GM21528 (cell line): ENCODE data around the gene TCEA3.

Experiments
- ATAC-seq: cut with Tn5 transposase; IDR thresholded peaks from one replicate; pipeline ENCODE4 v1.9.1; 2021; ENCODE audit warnings: mild to moderate bottlenecking, moderate library complexity; ENCODE audit not compliant: unreplicated experiment, low FRiP score

Gene TCEA3

DNA sequence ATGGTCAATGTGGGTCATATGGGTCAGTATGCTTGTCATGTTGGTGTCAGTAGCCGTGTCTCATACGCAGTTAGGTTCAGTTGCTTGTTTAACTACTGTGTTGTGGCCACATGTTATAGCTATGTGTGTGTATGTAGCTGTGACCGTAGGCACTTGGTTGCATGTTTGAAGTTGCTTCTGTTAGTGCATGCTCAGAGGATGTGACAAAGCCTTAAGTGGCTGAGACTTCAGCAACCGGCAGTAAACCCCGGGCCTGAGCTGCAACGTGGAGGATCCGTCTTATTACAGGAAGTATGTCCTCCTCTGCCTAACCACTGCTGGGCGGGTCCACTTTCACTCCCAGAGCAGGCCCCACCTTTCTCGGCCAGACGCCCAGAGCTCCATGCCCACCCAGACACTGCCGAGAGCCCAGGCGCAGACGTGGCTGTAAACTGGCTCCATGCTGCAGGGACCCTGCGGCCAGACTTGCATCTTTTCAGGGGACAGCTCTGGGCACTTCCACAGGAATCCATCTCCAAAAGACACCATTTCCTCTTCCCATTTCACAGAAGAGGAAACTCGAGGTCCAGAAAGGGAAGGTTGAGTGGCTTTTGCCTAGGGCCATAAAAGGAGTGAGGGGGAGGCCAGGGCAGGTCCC, 2.2 kb downstream of the TCEA3 start:
- ATAC-seq, result no peak

DNA sequence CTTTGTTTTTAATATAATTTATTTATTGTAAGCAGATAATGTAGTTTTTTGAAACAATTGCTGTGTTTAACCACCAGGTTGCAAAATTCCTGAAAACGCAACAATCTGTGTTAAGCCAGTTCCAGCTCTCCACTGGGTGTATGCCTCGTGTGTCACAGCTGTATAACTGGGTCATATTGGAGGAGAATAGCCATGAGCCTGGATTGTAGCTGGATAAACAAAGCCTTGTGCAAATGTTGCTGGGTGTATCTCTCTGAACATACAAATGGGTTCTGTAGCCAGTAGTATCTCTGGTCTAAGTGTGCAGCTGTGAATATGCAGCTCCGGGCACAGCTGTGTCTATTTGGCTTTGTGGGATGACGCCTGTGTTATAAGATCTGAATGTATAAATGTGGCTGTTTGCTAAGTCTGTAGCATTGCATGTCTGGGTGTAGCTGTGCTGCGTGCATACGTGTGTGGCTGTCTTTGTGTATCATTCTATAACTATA, 2.8 kb downstream of the TCEA3 start:
- ATAC-seq, result no peak

DNA sequence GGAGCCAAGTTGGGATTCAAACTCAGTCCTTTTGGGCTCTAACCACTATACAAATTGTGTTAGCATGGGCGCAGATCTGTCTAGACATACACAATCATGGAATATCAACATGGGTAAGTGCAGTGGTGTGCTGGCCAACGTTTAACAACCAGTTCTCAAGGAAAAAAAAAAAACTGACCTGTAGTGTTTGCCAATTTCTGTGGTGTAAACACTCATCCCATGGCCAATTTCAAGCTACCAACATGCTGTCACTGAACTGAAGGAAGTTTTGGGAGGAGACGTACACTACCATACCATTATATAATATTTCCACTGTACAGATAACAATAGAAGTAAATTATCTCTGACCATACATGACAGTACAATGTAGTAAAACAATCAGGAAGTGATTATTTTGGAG, 3.2 kb downstream of the TCEA3 start:
- no peak for ATAC-seq

DNA sequence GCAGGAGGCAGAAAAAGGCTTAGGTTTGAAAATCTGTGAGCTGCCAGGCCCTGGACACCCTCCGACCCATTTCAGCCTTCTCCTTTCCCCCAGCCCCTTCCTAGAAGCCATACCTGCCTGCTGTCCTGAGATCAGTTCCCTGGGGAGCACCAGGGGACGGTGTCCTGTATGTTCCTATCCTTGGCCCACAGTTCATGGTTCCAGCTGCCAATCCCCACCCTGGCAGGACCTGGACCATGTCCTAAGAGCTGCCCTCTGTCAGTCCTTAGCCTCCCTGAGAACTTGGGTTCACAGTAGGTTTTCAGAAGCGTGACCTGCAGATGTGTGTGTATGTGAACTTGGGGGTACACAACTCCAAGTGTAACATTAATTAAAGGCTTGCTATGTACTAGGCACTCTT, 3.8 kb downstream of the TCEA3 start:
- no peak for ATAC-seq

DNA sequence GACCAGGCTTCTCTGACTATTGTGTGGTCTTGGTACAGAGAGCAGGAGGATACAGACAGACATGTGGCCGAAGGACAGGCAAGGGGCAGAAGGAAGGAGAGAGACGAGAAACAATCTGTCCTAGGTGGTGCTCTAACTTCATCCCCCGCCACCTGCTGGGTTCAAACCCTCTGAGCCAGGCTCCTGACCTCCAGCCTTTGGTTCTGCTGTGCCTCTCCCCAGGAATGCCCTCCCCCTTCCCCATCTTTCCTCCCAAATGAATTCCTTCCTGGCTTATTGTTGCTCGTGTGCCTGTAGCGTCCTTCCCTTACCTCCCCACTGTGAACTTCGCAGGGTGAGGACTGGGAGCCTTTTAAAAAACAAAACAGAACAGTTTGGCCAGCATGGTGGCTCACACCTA, 5.4 kb downstream of the TCEA3 start:
- no peak for ATAC-seq

DNA sequence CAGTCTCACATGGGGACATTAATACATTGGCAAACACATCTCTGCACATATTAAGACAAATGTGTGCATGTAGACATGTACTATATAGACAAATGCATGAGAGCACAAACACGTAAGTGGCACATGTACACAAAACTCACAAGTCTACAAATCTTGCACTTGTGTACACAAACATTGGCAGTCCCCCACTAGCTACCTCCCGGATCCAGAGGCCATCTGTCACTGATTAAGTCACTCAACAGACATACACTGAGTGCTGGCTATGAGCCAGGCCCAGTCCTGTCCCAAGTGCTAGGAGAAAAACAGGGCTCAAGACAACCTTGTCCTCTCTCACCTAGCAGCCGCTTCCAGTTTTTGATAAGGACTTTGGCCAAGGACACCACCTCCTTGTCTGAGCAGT, 7.0 kb downstream of the TCEA3 start:
- no peak for ATAC-seq

DNA sequence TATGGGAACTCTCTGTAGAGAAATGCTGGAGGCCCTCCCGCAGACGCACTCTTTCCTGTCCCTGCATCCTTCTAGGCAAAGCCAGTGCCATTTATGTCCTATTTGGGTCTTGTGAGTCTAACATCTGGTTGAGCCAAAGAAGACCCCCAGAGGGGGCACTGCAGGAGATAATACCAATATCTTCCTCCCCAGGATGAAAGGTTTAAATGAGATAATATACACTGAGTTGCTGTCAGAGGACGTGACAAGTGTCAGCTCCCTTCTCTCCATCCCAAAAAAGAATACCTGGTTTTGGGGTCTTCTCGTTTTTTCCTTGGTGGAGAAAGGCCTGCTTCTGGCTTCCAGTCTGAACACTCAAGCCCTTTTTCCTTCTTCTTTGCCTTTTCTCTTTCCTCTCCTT, 7.6 kb downstream of the TCEA3 start:
- no peak for ATAC-seq

DNA sequence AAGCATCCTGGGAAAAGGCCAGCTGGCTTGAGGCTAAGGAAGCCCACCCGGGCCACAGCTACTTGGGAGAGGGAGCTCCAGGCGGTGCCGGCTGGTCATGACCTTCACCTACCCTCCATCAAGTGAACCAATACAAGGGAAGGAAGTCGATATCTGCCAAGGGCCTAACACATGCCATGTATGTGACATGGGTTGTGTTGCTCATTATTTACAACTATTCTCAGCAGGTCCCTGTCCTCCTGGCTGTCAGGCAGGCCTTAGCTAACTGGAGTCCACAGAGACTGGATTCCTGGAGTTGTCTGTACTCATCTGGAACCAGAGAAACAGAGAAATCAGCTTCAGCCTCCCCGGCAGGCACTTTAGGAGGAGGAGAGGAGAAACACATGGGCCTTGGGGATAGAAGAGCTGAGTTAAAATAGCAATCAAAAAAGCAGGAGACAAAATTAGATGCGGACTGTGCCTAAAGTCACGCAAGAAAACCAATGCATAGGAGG, 15.7 kb downstream of the TCEA3 start:
- ATAC-seq, result no peak

DNA sequence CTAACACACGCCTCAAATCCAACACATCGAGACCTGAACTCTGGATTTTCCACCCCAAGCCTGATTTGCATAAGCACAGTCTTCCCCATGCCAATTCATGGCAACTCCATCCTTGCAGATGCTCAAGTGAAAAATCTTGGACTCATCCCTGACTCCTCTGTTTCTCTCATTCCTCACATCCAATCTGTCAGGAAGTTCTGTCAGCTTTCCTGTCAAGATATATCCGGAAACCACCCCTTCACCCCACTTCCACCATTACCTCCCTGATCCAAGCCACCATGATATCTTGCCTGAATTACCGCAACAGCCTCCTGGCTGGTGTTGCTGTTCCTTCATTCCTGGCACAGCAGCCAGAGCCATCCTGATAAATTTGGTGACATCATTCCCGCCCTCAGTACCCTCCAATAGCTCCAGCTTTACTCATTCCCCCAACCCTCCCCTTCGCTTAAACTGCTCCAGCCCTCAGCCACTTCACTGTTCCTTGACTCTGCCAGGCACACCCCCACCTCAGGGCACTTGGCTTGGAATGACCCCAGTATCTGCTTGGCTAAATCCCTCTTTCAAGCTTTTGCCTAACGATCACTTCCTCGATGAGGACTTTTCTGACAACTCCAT, 17.4 kb downstream of the TCEA3 start:
- no peak for ATAC-seq

DNA sequence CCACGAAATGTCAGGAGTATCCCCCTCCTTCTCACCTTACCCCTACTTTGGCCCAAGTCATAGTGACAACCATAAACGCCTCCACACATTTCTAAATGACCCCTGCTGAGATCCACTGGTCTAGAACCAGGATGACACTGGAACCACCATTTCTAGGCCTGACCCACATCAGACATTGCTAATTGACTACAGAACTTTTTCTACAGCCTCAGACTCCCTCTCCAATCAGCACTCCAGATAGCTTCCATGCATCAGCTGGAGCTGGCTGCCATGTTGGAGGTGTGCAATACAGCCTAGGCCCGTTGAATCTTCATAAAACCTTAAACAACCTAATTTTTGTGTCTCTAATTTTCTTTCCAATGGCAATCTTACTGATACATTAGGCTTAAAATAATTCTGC, 18.6 kb downstream of the TCEA3 start:
- ATAC-seq, result no peak

DNA sequence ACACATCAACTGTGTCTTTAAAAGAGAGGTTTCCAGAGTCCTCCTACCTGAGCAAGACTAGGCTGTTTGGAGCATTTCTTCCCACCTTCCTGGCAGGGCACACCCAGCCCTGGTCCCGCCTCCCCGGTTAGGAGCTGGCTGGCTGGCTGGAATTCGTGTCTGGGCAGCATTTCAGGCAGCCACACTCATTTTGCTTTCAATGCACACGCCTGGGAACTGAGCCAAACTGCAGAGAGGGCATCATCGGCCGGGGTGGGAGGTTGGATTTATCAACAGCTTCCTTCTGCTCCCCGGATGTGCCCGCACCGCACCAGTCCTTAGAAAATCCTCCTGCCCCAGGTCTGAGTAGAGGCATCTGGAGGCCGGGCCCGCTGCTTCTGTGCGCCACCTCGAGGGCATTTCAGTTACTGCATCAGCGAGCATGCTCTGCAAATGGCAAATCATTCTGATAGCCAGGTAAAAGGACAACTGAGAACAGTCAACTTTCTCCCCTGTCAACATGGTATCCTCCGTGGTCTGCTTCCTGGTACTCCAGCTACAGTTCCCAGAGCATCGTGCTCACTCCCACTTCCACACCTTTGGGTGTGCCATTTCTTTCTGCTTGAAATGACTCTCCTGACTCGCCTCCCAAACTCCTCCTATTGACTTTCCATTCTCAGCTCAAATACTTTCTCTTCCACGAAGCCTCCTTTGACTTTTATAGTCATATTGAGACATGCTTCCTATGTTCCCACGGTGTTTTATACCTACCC, 20.6 kb downstream of the TCEA3 start:
- ATAC-seq, result no peak

DNA sequence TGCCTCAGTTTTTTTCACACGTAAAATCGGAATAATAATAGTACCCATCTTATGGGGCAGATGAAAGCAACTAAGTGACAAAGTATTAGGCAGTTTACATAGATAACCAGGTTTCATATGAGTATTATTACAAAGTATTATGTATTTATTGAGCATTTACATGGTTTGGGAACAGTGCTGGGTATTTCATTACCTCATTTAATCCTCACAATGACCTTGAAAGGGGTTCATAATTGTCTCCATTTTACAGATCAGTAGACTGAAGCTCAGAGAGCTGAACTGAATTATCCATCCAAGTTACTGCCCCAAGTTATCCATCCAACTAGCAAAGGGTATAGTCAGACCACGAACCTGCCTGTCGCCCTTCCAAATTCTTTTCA, 21.2 kb downstream of the TCEA3 start:
- ATAC-seq, result no peak

DNA sequence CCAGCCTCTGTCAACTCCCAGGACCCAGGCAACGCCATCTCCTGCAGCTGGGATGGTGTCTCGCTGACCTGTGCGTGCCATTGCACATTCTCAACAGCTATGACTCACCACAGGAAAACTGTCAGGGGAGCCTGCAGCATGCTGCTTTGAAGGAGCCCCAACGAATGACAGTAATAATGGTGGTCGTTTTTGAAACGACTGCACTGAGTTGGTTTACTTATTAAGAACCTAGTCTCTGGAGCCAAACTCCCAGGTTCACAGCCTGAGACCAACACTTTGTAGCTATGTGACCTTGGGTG, 21.6 kb downstream of the TCEA3 start:
- no peak for ATAC-seq

DNA sequence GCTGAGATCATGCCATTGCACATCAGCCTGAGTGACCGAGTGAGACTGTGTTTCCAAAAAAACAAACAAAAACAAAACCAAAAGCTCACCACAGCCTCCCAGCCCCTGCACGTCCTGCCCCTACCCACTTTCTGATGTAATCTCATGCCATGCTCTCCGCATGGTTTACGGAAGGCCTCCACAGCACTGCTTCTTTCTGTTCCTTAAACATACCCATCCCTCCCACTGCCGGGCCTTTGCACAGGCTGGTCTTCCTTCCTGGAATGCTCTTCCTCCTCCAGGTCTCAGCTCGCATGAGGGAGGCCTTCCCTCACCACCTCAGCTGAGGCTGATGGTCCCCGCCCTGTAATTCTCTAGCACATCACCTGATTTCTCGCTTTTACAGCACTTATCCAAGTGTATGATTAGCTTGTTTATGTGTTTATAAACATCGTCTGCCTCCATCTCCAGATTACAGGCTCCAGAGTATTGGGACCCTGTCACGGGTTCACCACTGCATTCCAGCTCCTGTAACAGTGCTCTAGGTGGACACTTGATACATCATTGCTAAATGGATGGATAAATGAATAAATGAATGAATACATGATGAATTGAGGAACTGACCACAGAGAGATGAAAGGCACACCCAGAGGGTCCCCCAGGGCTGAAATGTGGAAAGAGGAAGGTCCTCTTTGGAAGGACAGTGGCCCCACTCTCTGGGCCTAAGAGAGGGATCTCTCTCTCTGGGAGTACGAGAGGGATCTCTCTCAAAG, 22.1 kb downstream of the TCEA3 start:
- no peak for ATAC-seq

DNA sequence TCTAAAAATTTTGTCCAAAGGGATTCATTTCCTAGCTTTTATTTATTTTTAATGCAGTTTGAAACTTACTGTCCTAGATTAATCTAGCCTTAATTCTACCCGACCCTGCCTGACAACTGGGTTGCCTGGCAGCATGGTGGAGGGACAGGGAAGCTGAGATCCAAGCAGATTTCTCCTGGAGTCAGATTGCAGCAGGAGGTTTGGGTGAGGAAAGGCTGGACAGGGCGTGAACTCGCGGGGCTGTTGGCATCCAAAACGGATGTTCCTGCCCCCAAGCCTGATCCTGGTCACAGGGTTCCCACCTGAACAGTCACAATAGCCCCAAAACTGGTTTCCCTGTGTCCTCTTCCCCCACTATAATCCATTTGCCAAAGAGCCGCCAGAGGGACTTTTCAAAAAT, 23.2 kb downstream of the TCEA3 start:
- ATAC-seq, result no peak

DNA sequence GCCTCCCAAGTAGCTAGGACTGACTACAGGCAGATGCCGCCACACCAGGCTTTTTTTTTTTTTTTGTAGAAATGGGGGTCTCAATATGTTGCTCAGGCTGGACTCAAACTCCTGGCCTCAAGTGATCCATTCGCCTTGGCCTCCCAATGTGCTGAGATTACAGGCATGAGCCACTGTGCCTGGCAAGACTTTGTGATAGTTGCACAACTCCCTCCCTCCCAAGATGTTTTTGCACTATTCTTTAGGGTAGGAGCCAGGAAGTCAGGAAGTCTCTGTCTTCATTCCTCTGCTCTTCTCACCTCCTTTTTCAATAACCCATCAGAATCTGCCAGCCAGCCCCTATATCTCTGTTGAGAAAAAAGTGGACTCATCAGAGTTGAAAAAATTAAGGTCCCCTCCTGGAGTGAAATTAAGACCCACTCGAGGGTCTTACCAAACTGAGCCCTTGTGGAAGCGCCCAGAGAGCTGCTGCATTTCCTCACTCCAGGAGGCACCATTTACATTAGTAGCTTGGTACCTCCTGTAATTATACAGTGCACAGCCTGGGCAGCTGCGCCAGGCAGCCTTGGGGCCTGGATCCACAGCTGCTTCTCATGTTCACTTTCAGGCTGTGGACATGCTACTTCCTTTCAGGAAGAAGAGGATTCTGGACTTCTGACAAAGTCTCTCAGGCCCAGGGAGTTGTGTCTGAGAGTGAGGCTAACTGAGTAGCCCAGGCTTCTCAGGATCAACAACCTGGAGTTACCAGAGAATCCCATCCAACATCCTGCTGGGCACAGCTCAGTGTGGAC, 24.0 kb downstream of the TCEA3 start:
- no peak for ATAC-seq

DNA sequence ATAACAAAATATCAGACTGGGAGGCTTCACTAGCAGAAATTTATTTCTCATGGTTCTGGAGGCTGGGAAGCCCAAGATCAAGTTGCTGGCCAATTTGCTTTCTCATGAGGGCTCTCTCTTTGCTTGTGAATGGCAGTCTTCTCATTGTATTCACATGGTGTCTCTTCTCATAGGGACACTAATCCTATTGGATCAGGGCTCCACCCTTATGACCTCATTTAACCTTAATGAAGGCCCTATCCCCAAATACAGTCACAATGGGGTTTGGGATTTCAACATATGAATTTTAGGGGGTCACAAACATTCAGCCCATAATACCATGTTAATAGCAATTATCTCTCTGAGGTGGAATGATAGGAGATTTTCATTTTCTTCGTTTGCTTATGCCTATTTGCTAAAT, 25.3 kb downstream of the TCEA3 start:
- no peak for ATAC-seq

DNA sequence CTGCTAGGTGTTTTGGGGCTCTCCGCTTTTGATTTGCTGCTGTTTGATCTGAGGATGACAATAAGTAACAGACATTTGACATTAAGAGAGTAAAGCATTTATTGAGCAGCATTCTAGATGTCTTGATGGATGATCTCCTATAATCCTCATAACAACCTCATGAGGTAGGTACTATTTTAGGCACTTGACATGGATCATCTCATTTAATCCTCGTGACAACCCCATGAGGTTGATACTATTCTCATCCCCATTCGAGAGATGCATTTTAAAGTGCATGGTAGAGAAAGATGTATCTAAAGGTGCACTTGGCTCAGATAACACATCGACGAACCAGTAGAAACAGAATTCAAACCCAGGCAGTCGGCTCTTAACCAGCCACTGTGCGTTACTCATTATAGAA, 26.6 kb downstream of the TCEA3 start:
- ATAC-seq, result no peak

DNA sequence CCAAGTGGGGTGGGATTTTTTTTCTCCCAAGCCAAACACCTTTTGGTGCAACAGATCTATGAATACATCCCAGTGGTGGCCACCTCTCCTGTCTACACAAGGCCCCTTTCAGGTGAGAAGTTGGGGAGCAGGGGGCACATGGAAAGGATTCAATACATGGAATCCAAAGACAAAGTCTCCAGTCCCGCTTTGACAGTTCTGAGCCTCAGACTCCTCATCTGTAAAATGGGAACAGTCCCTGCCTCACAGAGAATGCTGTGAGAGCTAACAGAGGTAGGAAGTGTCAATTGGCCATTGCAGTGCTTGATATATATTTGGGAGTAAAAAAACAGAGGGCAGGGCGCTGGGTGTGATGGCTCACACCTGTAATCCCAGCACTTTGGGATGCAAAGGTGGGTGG, 28.2 kb downstream of the TCEA3 start:
- ATAC-seq, result no peak

DNA sequence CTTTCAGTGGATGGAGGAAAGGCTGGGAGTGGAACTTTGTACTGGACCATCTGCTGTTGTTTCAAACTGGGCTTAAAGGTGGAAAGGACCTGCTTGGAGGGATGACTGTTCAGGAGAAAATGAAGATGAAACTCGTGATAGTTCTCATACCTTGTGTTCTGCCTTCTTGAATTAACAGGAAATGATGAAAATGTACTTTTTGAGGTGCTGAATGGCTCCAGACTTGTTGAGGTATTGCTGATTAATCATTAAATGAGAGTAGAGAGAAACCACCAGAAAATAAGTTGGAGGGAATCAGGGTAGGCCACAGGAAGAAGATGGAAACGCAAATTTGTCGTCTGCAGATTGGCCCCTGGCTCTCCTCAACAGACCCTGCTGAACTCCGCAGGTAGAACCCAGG, 28.7 kb downstream of the TCEA3 start:
- no peak for ATAC-seq
